Spleen (tissue), 7 donors: ENCODE measurements around the gene SNX11.

ENCODE experiments used
- POLR2A ChIP-seq, 3 donors: fragments of 450-650 bp; IDR thresholded peaks; one replicate each; pipeline ENCODE4 v1.5.1; 2017; ENCODE audit warnings: antibody characterized with exemption in 3 of 3, mild to moderate bottlenecking in 1 of 3
- TF ChIP-seq, protein P1 (sequence below), 11 experiments: fragments of 200-600 bp in 7 of 11; fragments of 450-650 bp in 4 of 11; sonication (generic) in 4 of 11; IDR thresholded peaks in 8 of 11; conservative IDR thresholded peaks in 3 of 11; 1 replicate in 7 of 11; 2 replicates in 4 of 11; pipeline versions ENCODE4 v1.4.0 to v1.8.0; 2016 to 2021; ENCODE audit warnings: antibody characterized with exemption in 11 of 11, inconsistent platforms in 4 of 11, mild to moderate bottlenecking in 1 of 11
- donor health status: DM: no; HTN: no; CAD: no; lungs with moderate emphysema.
- donor health status: DM: no; HTN: no; CAD: no.
- donor health status: DM: no; HTN: no; CAD: no.

DNA sequence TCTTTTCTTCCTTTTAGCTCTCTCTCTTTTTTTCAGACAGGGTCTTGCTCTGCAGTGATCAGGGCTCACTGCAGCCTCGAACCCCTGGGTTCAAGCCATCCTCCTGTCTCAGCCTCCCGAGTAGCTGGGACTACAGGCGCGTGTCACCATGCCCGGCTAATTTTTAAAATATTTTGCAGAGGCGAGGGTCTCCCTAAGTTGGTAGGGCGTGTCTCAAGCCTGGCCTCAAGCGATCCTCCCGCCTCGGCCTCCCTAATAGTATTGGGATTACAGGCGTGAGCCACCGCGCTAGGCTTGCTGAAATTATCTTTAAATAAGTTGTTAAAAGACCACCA lies 797 bp upstream of the SNX11 start:
- TF ChIP-seq, protein P1, sequence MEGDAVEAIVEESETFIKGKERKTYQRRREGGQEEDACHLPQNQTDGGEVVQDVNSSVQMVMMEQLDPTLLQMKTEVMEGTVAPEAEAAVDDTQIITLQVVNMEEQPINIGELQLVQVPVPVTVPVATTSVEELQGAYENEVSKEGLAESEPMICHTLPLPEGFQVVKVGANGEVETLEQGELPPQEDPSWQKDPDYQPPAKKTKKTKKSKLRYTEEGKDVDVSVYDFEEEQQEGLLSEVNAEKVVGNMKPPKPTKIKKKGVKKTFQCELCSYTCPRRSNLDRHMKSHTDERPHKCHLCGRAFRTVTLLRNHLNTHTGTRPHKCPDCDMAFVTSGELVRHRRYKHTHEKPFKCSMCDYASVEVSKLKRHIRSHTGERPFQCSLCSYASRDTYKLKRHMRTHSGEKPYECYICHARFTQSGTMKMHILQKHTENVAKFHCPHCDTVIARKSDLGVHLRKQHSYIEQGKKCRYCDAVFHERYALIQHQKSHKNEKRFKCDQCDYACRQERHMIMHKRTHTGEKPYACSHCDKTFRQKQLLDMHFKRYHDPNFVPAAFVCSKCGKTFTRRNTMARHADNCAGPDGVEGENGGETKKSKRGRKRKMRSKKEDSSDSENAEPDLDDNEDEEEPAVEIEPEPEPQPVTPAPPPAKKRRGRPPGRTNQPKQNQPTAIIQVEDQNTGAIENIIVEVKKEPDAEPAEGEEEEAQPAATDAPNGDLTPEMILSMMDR (IDR thresholded peaks at IDR 0.05 in 8 of 11, conservative IDR thresholded peaks at IDR 0.05 in 3 of 11) = no peak
- TF ChIP-seq POLR2A (IDR thresholded peaks at IDR 0.05) = no peak
